Measurements from ENCODE around the gene MAP3K1.

MAP3K1 gene

GRCh38 chr5:56922922-56923321 lies 107.6 kb downstream of the MAP3K1 start:
- no peak for TF ChIP-seq CTCF (IDR thresholded peaks at IDR 0.05; ENCODE audit: insufficient read depth, low read length, missing control alignments)
- ChIA-PET POLR2A (no interaction called here), CTCF (interaction anchor here (1.0 kb wide), 1 partner anchor 297 kb away, joined by 3 read pairs; no protein-coding TSS in a partner anchor)
- no peak for DNase-seq (ENCODE audit: low read depth, low spot score)
- no peak overlapping the region for H3K4me3 ChIP-seq (ENCODE audit: low read depth, low read length)

- no peak for TF ChIP-seq CTCF (IDR thresholded peaks at IDR 0.05; ENCODE audit: insufficient read depth, low read length, missing control alignments)
- no peak overlapping the region for H3K4me3 ChIP-seq (ENCODE audit: low read depth, low read length)
- no peak for DNase-seq (ENCODE audit: low read depth, low spot score)
- CTCF ChIA-PET: no interaction called here
- POLR2A ChIA-PET: no interaction called here
Measured at GRCh38 chr5:56934325-56934724, 119.0 kb downstream of the MAP3K1 start.

GRCh38 chr5:56938858-56939257 lies 123.5 kb downstream of the MAP3K1 start:
- ChIA-PET CTCF (interaction anchor here (1.7 to 2.8 kb wide), 2 partner anchors 11 to 12 kb away, joined by 3 to 7 read pairs; no protein-coding TSS in a partner anchor), POLR2A (no interaction called here)
- no peak for TF ChIP-seq CTCF (IDR thresholded peaks at IDR 0.05; ENCODE audit: insufficient read depth, low read length, missing control alignments)
- H3K4me3 ChIP-seq (ENCODE audit: low read depth, low read length): no peak overlapping the region
- DNase-seq (ENCODE audit: low read depth, low spot score): no peak

- TF ChIP-seq CTCF (IDR thresholded peaks at IDR 0.05; ENCODE audit: insufficient read depth, low read length, missing control alignments): no peak
- CTCF ChIA-PET: interaction anchor here (0.9 kb wide), 1 partner anchor 9 kb away, joined by 3 read pairs; no protein-coding TSS in a partner anchor
- POLR2A ChIA-PET: no interaction called here
Measured at GRCh38 chr5:56941981-56942380, 126.6 kb downstream of the MAP3K1 start.

More at GRCh38 chr5:56941981-56942380, 126.6 kb downstream of the MAP3K1 start:
- no peak overlapping the region for H3K4me3 ChIP-seq (ENCODE audit: low read depth, low read length)
- DNase-seq (ENCODE audit: low read depth, low spot score): peak; percentile 38

All from AG04449 (cell line).